GM21381 (cell line): ENCODE data around the gene ZNF580.

ENCODE experiments used
- ATAC-seq: cut with Tn5 transposase; IDR thresholded peaks from one replicate; pipeline ENCODE4 v1.9.1; 2021; ENCODE audit warnings: mild to moderate bottlenecking, moderate library complexity; ENCODE audit not compliant: unreplicated experiment

The ZNF580 gene

GRCh38 chr19:55644191-55644833 lies 3.5 kb downstream of the ZNF580 start:
- no peak for ATAC-seq

GRCh38 chr19:55644842-55645511 lies 4.2 kb downstream of the ZNF580 start:
- no peak for ATAC-seq

GRCh38 chr19:55645512-55645881 lies 4.7 kb downstream of the ZNF580 start:
- ATAC-seq: no peak

GRCh38 chr19:55646889-55647731 lies 6.3 kb downstream of the ZNF580 start:
- no peak for ATAC-seq

- peak; percentile 34 for ATAC-seq
These were observed 7.2 kb downstream of the ZNF580 start, which contains the start of gene CCDC106 for GRCh38 chr19:55647732-55648584. TSS of gene CCDC106 (plus strand) at chr19:55648212. CDS start at chr19:55649047, 835 bp downstream.

- no peak for ATAC-seq
These were observed 7.9 kb downstream of the ZNF580 start for GRCh38 chr19:55648585-55649267.

GRCh38 chr19:55649268-55650125 lies 8.7 kb downstream of the ZNF580 start:
- ATAC-seq: no peak

GRCh38 chr19:55650126-55650557 lies 9.3 kb downstream of the ZNF580 start:
- no peak for ATAC-seq

- no peak for ATAC-seq
These were observed 9.9 kb downstream of the ZNF580 start for GRCh38 chr19:55650602-55651230.

GRCh38 chr19:55651236-55651635 lies 10.4 kb downstream of the ZNF580 start:
- no peak for ATAC-seq

GRCh38 chr19:55652311-55653128 lies 11.7 kb downstream of the ZNF580 start:
- no peak for ATAC-seq

GRCh38 chr19:55653651-55654322 lies 13.0 kb downstream of the ZNF580 start:
- ATAC-seq: peak; percentile 39

GRCh38 chr19:55654323-55654867 lies 13.6 kb downstream of the ZNF580 start:
- peak; percentile 63 for ATAC-seq

- peak; percentile 28 for ATAC-seq
These were observed 14.3 kb downstream of the ZNF580 start, which contains the start of gene U2AF2 for GRCh38 chr19:55654868-55655647. TSS of gene U2AF2 (plus strand) at chr19:55655035. CDS start at chr19:55655105, 70 bp downstream.

GRCh38 chr19:55655648-55656040 lies 14.8 kb downstream of the ZNF580 start:
- no peak for ATAC-seq

- ATAC-seq: no peak
These were observed 15.8 kb downstream of the ZNF580 start for GRCh38 chr19:55656552-55656951.
